HepG2 (cell line): Measurements from ENCODE around the gene PXDC1.

Experiments
- EP300 ChIP-seq, 3 experiments: sonication (generic) in 1 of 3; formaldehyde crosslinking in 1 of 3; IDR thresholded peaks; 2 replicates each; pipeline versions ENCODE4 v1.5.1 to v1.6.1; 2011 to 2020; ENCODE audit warnings: low read depth in 2 of 3, low read length in 2 of 3, borderline replicate concordance in 1 of 3, improper control_type of control experiment in 1 of 3, mild to moderate bottlenecking in 1 of 3, missing genetic modification reagents in 1 of 3, moderate library complexity in 1 of 3
- GABPA ChIP-seq, 2 experiments: IDR thresholded peaks; 2 replicates each; pipeline ENCODE4 v1.6.1; 2011 to 2016; ENCODE audit warnings: low read depth in 2 of 2, low read length in 1 of 2, missing biosample characterization in 1 of 2, missing genetic modification characterization in 1 of 2
- IRF2 ChIP-seq: IDR thresholded peaks from 2 replicates; pipeline ENCODE4 v1.6.1; 2018; ENCODE audit warnings: missing genetic modification reagents, missing compliant biosample characterization
- ZFY ChIP-seq: sonication (generic); formaldehyde crosslinking; IDR thresholded peaks from 2 replicates; pipeline ENCODE4 v1.4.0; 2020; ENCODE audit warnings: missing genetic modification reagents
- TF ChIP-seq, protein P1 (sequence below): sonication (generic); formaldehyde crosslinking; IDR thresholded peaks from 2 replicates; pipeline ENCODE4 v1.8.0; 2022; ENCODE audit warnings: missing genetic modification reagents, mild to moderate bottlenecking, borderline replicate concordance

DNA sequence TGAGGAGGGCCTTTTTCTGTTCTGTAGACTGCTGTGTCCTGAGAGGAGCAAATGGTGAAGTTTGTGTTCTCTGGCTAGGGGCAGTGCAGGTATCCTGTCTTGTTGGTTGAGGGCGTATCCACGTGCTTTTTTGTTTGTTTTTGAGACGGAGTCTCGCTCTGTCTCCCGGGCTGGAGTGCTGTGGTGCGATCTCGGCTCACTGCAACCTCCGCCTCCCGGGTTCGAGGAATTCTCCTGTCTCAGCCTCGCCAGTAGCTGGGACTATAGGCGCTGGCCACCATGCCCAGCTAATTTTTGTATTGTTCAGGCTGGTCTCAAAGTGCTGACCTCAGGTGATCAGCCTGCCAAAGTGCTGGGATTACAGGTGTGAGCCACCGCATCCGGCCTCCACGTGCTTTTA lies 10.8 kb upstream of the PXDC1 start:
- TF ChIP-seq ZFY (no peak), EP300 (IDR thresholded peaks at IDR 0.05; ENCODE audit: low read depth in 2 of 2, low read length in 2 of 2) (no peak), EP300 (CRISPR knock-in tag; IDR thresholded peaks at IDR 0.05; ENCODE audit: borderline replicate concordance) (no peak), GABPA (IDR thresholded peaks at IDR 0.05; ENCODE audit: low read depth, low read length) (no peak), GABPA (CRISPR knock-in tag; IDR thresholded peaks at IDR 0.05; ENCODE audit: low read depth) (no peak), IRF2 (CRISPR knock-in tag) (no peak)
- TF ChIP-seq, protein P1, sequence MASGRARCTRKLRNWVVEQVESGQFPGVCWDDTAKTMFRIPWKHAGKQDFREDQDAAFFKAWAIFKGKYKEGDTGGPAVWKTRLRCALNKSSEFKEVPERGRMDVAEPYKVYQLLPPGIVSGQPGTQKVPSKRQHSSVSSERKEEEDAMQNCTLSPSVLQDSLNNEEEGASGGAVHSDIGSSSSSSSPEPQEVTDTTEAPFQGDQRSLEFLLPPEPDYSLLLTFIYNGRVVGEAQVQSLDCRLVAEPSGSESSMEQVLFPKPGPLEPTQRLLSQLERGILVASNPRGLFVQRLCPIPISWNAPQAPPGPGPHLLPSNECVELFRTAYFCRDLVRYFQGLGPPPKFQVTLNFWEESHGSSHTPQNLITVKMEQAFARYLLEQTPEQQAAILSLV (CRISPR knock-in tag): no peak
